HT1080 (cell line): ENCODE results near the gene SLC45A2. TPM values are rescaled to one million over a fixed set of nuclear protein-coding genes. Genes with fewer than 3 reads are reported as not detected.

ENCODE experiments used
- DNase-seq: peaks from one replicate; pipeline ENCODE4 v3.0.0-alpha.2; 2015; ENCODE audit warnings: low read depth
- total RNA-seq: library from RNA; depleted of rRNA; stranded (reverse); fragments of >200 nt; shearing (Covaris generic); gene quantifications from 2 replicates; pipeline ENCODE4 v1.2.3, GENCODE V29; 2014

Gene SLC45A2
- total RNA-seq, 1 experiment from 2014 or later, result not detected

GRCh38 chr5:34007621-34008600 lies 23.4 kb upstream of the SLC45A2 start, which contains the start of gene AMACR:
TSS of gene AMACR (minus strand) at chr5:34008050. CDS start at chr5:34008019, 31 bp downstream.
- peak; percentile 94 for DNase-seq

- DNase-seq, result no peak
These were observed 22.7 kb upstream of the SLC45A2 start for GRCh38 chr5:34007201-34007620.

DNA sequence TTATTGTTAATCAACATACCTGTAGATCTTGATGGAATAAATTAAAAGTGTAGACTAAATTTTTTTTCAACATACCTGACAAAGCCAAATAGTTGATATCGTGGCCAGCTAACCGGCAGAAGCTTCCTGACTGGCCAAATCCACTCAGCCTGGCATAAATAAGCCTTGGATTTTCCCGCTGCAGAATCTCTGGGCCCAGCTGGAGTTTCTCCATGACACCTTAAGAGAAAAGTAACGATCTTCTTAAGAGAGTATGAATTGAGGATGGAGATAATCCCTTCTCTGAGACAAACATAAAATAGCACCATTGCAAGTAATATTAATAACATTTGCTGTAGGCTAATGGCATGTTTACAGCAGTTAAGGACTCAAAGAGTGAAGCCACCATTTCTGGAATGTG lies 21.2 kb upstream of the SLC45A2 start:
- no peak for DNase-seq

GRCh38 chr5:34005211-34005610 lies 20.7 kb upstream of the SLC45A2 start:
- no peak for DNase-seq

DNA sequence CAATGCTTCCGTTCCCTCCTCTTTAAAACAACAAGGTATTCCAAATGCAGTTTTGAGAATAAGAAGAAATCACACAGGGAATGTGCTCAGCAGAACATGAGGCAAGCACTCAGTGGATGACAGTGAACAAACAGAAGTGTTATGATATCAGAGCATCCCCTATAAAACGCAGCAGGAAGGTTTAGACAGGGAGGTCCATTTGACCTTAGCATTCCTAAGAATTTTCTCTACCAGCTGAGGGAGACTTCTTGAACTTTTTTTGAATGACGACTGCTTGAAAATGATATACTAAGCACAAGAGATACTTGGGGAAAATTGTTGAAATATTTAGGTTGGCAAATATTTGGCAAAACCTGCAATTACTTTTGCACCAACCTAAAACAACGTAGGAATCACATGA lies 19.4 kb upstream of the SLC45A2 start:
- DNase-seq, result no peak

GRCh38 chr5:34002629-34003328 lies 18.3 kb upstream of the SLC45A2 start:
- no peak for DNase-seq

- no peak for DNase-seq
These were observed 16.8 kb upstream of the SLC45A2 start for GRCh38 chr5:34001241-34001841.

DNA sequence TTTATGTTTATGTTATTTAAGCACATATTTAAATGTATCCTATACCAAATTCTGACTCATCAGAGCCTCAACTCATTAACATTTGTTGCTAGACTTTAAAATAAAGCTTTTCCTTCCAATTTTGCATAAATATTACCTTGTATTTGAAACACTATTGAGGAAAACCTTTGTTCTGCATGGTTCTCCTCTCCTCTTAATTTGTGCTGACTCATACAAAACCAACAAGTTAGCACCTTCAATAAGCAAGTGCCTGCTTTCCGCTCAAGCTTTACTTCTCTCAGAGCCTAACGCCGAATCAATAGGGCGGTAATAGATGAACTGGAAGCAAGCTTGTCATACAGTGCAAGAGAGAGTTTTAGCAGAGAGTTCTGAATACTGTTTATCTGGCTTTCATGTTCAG lies 15.5 kb upstream of the SLC45A2 start:
- no peak for DNase-seq

- DNase-seq, result peak; percentile 83
These were observed 13.0 kb upstream of the SLC45A2 start for GRCh38 chr5:33997331-33997983.

DNA sequence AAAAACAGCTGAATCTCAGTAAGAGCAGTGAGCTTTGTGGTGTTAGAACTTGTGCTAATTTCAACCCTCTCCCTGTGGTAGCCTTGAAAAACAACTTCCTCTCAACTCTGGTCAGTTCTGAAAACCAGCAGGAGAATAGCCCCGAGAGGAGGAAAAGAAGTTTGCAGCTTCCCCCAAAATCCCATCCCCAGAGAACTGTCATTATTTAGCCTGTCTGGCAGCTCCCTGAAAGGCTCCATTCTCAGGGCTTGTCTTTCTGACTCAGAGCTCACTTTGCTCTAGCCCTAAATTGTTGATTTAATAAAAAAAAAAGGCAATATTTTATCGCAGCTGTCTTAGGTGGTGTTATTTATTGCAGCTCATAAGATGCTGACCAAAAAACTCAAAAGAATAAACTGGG lies 11.4 kb upstream of the SLC45A2 start:
- no peak for DNase-seq

DNA sequence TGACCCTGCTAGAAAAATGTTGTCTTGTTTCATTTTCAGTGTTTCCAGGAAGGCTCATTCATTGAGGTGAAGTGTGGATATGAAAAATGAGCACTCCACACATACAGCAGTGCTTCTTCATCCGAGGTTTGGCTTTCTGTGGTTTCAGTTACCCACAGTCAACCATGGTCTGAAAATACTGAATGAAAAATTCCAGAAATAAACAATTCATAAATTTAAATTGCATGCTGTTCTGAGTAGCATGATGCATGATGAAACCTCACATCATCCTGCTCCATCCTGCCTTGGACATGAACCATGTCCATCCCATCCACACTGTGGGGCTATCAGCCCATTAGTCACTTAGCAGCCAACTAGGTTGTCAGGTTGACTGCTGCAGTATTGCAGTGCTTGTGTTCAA lies 10.4 kb upstream of the SLC45A2 start:
- DNase-seq, result peak; percentile 28

DNA sequence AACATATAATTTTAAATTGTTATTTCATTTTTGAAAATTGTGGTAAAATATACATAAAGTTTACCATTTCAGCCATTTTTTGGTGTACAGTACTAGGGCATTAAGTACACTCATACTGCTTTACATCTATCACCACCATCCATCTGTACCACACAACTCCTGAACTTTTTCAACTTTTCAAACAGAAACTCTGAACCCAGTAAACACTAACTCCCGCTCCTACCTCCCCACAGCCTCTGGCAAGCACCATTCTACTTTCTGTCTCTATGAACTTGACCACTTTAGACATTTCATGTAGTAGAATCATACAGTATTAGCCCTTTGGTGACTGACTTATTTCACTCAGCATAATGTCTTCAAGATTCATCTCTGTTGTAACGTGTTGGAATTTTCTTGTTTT lies 8.4 kb upstream of the SLC45A2 start:
- no peak for DNase-seq

DNA sequence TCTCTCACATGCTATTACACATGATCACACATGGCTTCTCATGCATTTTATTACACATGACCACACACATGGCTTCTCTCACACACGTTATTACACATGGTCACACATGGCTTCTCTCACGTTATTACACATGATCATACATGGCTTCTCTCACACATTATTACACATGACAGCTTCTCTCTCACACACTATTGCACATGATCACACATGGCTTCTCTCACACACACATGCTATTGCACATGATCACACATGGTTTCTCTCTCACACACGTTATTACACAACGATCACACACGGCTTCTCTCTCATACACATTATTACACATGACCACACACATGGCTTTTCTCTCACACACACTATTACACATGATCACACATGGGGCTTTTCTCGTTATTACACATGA lies 954 bp upstream of the SLC45A2 start:
- DNase-seq, result no peak

DNA sequence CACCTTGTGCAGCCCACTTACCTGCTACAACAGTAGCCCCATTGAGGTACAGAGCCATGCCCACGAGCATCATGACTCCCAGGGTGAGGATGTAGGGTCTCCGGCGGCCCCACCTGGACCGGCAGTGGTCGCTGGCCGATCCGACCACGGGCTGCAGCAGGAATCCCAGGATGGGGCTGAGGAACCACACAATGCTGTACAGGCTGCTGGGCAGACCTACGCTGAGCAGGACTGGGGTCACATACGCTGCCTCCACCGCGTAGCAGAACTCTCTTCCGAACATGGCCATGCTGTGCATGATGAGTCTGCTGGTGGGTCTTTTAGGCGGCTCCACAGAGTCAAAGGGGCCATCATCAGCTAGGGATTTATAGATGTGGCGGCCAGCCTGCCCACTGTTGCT lies 315 bp downstream of the SLC45A2 start:
- no peak for DNase-seq

DNA sequence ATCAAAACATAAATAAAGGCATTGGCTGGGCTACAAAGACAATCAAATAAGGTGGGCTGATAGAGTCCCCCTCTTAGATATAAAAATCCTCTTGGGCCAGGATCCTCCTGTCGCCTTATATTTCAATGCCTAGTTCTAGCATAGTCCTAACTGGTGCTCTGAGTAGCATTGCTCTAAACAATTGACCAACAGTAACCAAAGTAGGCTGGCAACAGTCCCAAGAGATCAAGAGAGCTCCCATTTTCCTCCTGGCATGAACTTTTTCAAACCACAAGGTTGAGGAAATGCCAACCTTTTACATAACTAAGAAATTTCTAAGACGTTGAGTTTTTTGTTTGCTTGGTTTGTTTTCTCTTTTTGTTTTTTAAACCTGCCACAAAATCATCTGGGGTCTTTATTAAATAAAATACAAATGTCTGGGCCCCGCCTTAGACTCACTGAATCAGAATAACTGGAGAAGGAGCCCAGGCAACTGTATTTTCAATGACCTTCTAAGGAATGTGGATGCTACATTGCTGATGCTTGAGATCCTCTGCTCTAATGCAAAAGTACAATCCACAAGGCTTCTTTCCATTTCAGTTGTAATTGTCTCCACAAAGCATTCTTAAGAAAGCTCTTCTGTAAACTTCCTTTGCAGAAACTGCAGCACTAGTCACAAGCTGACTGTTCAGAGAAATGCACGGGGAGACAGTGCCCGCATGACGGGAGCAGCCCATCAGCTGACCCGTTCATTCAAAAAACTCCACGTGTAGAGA lies 2.9 kb downstream of the SLC45A2 start:
- DNase-seq, result peak; percentile 36

GRCh38 chr5:33980030-33980429 lies 4.5 kb downstream of the SLC45A2 start:
- DNase-seq, result no peak

DNA sequence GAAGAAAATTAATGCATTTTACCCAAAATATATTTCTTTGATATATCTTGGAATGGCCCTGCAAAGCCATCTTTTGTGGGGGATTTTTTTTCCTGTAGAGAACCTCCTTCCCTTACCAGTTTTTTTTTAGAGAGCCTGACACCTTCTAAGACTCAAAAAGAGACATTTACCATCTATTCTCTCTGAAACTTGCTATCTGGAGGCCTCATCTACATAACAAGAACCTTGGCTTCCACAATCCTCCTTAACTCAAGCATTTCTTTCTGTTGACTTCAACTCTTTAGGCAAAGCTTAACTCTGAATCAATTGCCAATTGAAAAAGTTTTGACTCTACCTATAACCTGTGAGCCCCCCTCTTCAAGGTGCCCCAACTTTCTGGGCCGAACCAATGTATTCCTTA lies 6.2 kb downstream of the SLC45A2 start:
- no peak for DNase-seq

DNA sequence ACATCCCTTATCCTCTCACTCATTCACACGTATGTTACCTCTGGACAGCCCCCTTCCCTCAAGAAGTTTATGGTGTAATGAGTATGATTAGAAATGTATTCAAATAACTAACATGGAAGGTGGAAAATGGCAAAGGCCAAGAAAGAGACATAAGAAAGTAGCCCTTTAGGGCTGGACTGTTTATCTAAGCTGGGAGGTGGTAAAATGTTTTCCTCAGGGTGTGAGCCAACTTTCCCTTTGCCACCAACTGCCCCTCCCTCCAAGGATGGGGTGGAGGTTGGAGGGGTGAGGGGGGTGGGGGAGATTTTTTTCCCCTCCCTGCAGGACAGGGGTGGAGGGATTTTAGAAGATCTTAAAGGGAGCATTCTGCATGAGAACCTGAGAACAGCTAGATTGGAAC lies 8.2 kb downstream of the SLC45A2 start:
- no peak for DNase-seq

GRCh38 chr5:33975852-33976251 lies 8.6 kb downstream of the SLC45A2 start:
- no peak for DNase-seq

DNA sequence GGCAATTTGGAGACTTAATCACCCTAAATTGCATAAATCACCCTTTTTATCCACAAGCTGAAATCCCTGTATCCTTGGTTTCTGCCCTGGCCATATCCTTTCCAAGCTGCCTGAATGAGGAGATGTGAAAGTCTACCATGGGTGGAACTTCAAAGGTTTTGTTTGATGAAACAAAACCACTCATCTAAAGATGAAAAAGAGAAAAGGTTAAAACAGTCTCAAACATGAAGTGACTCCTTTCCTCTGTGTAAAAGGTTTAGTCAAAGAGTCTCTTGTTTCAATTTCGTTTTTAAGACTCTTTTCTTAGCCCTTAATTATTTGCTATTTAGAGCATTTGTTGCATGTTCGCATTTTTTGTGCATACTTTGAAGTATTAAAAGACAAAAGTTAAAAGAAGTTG lies 11.2 kb downstream of the SLC45A2 start:
- DNase-seq, result no peak
